ENCODE data around the gene UBE2J1. TPM values are rescaled to one million over a fixed set of nuclear protein-coding genes. Genes with fewer than 3 reads are reported as not detected.

Gene UBE2J1
- total and polyA plus RNA-seq, 12 donors, result 18.4 to 65.6 (median 37.9) TPM

DNA sequence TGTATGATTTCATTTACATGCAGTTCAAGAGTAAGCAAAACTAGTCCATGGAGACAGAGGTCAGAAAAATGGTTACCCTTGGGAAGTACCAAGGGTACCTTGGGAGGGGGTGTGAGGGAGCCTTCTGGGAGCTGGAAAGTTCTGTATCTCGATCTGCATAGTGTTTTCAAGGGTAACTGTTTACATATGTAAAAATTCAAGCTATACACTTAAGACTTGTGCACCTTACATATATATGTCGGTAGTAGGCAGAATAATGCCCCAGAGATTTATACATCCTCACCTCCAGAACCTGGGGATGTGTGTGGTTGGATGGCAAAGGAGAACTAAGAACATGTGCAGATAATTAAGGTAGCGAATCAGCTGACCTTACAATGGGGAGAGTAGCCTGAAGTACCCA lies 68.4 kb downstream of the UBE2J1 start:
- DNase-seq, result no peak
- H3K27me3 ChIP-seq, result no peaks in the 10 kb centered on the region
- WGBS, 4 donors, result 85 to 93% (median 90%) methylated on average over 3 of the region's 3 CpGs
- H3K27ac ChIP-seq, result no peak overlapping the region
- H3K4me1 ChIP-seq (replicated peaks in 1 of 2), result no peaks in the 10 kb centered on the region
- H3K9me3 ChIP-seq (replicated peaks in 1 of 3), result no peaks in the 10 kb centered on the region
- TF ChIP-seq, protein P1, sequence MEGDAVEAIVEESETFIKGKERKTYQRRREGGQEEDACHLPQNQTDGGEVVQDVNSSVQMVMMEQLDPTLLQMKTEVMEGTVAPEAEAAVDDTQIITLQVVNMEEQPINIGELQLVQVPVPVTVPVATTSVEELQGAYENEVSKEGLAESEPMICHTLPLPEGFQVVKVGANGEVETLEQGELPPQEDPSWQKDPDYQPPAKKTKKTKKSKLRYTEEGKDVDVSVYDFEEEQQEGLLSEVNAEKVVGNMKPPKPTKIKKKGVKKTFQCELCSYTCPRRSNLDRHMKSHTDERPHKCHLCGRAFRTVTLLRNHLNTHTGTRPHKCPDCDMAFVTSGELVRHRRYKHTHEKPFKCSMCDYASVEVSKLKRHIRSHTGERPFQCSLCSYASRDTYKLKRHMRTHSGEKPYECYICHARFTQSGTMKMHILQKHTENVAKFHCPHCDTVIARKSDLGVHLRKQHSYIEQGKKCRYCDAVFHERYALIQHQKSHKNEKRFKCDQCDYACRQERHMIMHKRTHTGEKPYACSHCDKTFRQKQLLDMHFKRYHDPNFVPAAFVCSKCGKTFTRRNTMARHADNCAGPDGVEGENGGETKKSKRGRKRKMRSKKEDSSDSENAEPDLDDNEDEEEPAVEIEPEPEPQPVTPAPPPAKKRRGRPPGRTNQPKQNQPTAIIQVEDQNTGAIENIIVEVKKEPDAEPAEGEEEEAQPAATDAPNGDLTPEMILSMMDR (IDR thresholded peaks at IDR 0.05), result no peak
- no peak for TF ChIP-seq POLR2A (IDR thresholded peaks at IDR 0.05)
- H3K4me3 ChIP-seq, result no peak overlapping the region
- no peaks in the 10 kb centered on the region for H3K36me3 ChIP-seq (replicated peaks in 1 of 2)
- intact Hi-C loops (cut with DNase I), result no loop called here

DNA sequence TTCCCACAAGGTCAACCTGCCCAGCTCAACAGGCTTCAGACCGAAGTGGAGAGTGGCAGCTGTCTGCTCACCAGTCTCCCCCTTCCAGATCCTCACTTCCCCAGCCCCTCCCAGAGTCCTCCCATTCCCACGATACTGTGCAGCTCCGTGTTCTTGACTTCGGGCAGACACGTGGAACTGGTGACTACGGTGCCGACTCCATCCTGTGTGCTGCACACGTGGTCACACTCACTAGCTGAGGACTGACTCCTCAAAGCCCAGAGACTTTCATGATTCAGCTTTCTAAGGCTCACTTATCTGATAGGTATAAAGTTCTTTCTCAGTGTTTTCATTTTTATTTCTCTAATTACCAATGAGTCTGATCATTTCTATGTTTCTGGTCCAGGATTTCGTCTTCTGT lies 69.8 kb downstream of the UBE2J1 start:
- Histone ChIP-seq H3K27me3 (no peaks in the 10 kb centered on the region), H3K36me3 (replicated peaks in 1 of 2) (no peaks in the 10 kb centered on the region), H3K27ac (no peak overlapping the region), H3K4me3 (no peak overlapping the region), H3K9me3 (replicated peaks in 1 of 3) (no peaks in the 10 kb centered on the region), H3K4me1 (replicated peaks in 1 of 2) (no peaks in the 10 kb centered on the region)
- TF ChIP-seq POLR2A (IDR thresholded peaks at IDR 0.05), result no peak
- TF ChIP-seq, protein P1 (IDR thresholded peaks at IDR 0.05), result no peak
- peak in 1 of 7 donors; percentile 17 for DNase-seq
- intact Hi-C loops (cut with DNase I), result no loop called here
- WGBS, 4 donors, result 91 to 93% (median 92%) methylated on average over 8 to 9 of the region's 9 CpGs

DNA sequence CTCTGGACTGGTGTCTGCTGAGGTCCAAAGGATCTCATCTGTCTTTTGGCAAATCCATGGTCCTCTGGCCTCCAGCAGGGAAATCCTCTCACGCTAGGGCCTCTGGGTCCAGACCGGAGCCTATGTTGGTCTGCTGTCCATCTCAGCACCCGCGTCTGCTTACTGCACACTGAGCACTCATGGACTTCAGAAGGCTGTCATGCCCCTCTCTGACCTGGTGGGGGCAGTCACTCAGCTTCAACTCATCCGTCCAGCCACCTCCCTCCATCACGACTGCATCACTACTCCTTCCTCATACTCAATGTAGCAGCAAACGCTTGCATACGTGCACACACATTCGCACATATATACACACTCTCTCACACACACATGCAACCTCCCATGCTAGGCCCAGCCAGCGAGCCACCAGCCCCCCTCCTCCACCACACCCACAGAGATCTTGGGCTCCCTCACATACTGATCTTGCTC lies 70.7 kb downstream of the UBE2J1 start:
- Histone ChIP-seq H3K36me3 (replicated peaks in 1 of 2) (no peaks in the 10 kb centered on the region), H3K27ac (no peak overlapping the region), H3K27me3 (no peaks in the 10 kb centered on the region), H3K4me3 (no peak overlapping the region), H3K4me1 (replicated peaks in 1 of 2) (no peaks in the 10 kb centered on the region), H3K9me3 (replicated peaks in 1 of 3) (no peaks in the 10 kb centered on the region)
- TF ChIP-seq POLR2A (IDR thresholded peaks at IDR 0.05), result no peak
- TF ChIP-seq, protein P1 (IDR thresholded peaks at IDR 0.05), result peak in 4 of 6 experiments; percentile 14 to 33 (median 21)
- DNase-seq, result peak in 4 of 7 donors; percentile 13 to 62 (median 33)
- 65 to 74% (median 69%) methylated on average over 10 of the region's 10 CpGs for WGBS, 4 donors
- intact Hi-C loops (cut with DNase I), result no loop called here

DNA sequence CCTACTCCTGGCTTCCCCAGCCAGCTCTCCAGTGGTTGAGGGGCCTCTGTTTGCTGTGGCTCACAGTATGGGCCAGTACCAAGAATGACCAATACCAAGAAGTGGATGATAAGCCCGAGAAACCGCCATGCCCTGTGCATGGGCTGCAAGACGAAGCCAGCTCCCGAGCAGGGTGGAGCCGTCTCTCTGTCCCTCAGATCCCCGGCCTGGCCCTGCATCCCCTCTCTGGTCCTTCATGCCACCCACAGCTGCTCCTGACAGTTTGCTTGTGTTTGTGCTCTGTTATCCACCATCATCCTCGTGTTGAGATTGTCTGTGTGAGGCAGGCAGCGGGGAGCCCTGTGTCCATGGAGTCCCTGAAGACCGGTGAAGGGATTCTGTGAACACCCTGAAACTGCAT lies 73.6 kb downstream of the UBE2J1 start:
- no peaks in the 10 kb centered on the region for H3K4me1 ChIP-seq (replicated peaks in 1 of 2)
- WGBS, 4 donors, result 91 to 97% (median 94%) methylated on average over 6 to 9 of the region's 9 CpGs
- H3K9me3 ChIP-seq (replicated peaks in 1 of 3), result no peaks in the 10 kb centered on the region
- no peaks in the 10 kb centered on the region for H3K36me3 ChIP-seq (replicated peaks in 1 of 2)
- no peak overlapping the region for H3K4me3 ChIP-seq
- intact Hi-C loops (cut with DNase I), result no loop called here
- peak in 1 of 7 donors; percentile 20 for DNase-seq
- H3K27me3 ChIP-seq, result no peaks in the 10 kb centered on the region
- no peak overlapping the region for H3K27ac ChIP-seq
- TF ChIP-seq POLR2A (IDR thresholded peaks at IDR 0.05), result no peak

Other genes with a start within 250 kb of the UBE2J1 start
- gene SRSF12, start 234.7 kb downstream of the UBE2J1 start, total RNA-seq, result 1 to 10 TPM in 3 of 9 donors, under 1 TPM in 5, not detected in 1; 0.26 to 2.2 (median 0.78) TPM
- gene SRSF12, start 234.7 kb downstream of the UBE2J1 start, polyA plus RNA-seq, result 1 to 10 TPM in 1 of 3 donors, under 1 TPM in 2; 0.72 to 1.4 (median 0.91) TPM
- gene PM20D2, start 206.7 kb downstream of the UBE2J1 start, total RNA-seq, result 10 to 100 TPM in 1 of 9 donors, 1 to 10 TPM in 8; 4.3 to 10.0 (median 6.1) TPM
- 1 to 10 TPM; 1.8 to 7.1 (median 2.3) TPM for gene PM20D2, start 206.7 kb downstream of the UBE2J1 start, polyA plus RNA-seq
- gene GABRR1, start 135.4 kb downstream of the UBE2J1 start, total RNA-seq, result under 1 TPM in 1 of 9 donors, not detected in 8; 0.06 TPM
- not detected for gene GABRR1, start 135.4 kb downstream of the UBE2J1 start, polyA plus RNA-seq
- 1 to 10 TPM in 1 of 9 donors, under 1 TPM in 6, not detected in 2; 0.44 to 2.4 (median 0.80) TPM for gene GABRR2, start 37.4 kb downstream of the UBE2J1 start, total RNA-seq
- under 1 TPM; 0.17 to 0.48 (median 0.42) TPM for gene GABRR2, start 37.4 kb downstream of the UBE2J1 start, polyA plus RNA-seq
- 10 to 100 TPM; 18.8 to 42.1 (median 36.5) TPM for gene RRAGD, start 59.6 kb upstream of the UBE2J1 start, total RNA-seq
- gene RRAGD, start 59.6 kb upstream of the UBE2J1 start, polyA plus RNA-seq, result 10 to 100 TPM in 1 of 3 donors, 1 to 10 TPM in 2; 4.8 to 26.2 (median 9.2) TPM
- gene ANKRD6, start 80.4 kb upstream of the UBE2J1 start, total RNA-seq, result 10 to 100 TPM in 3 of 9 donors, 1 to 10 TPM in 6; 4.8 to 16.6 (median 8.0) TPM
- 1 to 10 TPM; 2.8 to 8.7 (median 5.1) TPM for gene ANKRD6, start 80.4 kb upstream of the UBE2J1 start, polyA plus RNA-seq

Data from adrenal gland (tissue), 12 donors.